Ovary (tissue), 3 donors: ENCODE data around the gene SPATA45.

Experiments used
- EP300 ChIP-seq: sonication (generic); formaldehyde crosslinking; IDR thresholded peaks from one replicate; pipeline ENCODE4 v1.6.1; 2017; ENCODE audit warnings: antibody characterized with exemption
- POLR2A ChIP-seq: fragments of 450-650 bp; IDR thresholded peaks from one replicate; pipeline ENCODE4 v1.6.1; 2017; ENCODE audit warnings: antibody characterized with exemption, mild to moderate bottlenecking, moderate library complexity
- TF ChIP-seq, protein P1 (sequence below), 3 donors: fragments of 450-650 bp in 2 of 3; fragments of 200-600 bp in 1 of 3; IDR thresholded peaks; one replicate each; pipeline versions ENCODE4 v1.5.1 to v1.8.0; 2016 to 2022; ENCODE audit warnings: antibody characterized with exemption in 3 of 3, mild to moderate bottlenecking in 1 of 3
- donor health status: DM: no; HTN: no; CAD: no.

DNA sequence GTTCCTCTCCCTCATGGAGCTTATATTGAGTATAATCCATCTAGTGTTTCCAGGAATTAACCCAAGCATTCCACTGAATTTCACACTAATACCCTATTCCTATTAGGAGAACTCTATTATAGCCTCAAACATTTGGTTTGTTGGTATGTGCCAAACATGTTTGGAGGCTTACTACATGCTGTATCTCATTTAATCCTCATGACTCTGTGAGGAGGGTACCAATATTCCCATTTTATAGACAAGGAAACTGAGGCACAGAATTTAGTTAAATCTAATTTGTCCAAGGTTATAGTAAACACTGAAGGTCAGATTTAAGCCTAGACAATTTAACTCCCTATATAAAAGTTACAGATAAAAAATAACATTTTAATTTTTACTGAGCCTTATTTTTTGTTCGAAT lies 19.7 kb upstream of the SPATA45 start:
- TF ChIP-seq, protein P1, sequence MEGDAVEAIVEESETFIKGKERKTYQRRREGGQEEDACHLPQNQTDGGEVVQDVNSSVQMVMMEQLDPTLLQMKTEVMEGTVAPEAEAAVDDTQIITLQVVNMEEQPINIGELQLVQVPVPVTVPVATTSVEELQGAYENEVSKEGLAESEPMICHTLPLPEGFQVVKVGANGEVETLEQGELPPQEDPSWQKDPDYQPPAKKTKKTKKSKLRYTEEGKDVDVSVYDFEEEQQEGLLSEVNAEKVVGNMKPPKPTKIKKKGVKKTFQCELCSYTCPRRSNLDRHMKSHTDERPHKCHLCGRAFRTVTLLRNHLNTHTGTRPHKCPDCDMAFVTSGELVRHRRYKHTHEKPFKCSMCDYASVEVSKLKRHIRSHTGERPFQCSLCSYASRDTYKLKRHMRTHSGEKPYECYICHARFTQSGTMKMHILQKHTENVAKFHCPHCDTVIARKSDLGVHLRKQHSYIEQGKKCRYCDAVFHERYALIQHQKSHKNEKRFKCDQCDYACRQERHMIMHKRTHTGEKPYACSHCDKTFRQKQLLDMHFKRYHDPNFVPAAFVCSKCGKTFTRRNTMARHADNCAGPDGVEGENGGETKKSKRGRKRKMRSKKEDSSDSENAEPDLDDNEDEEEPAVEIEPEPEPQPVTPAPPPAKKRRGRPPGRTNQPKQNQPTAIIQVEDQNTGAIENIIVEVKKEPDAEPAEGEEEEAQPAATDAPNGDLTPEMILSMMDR (IDR thresholded peaks at IDR 0.05), result no peak
- TF ChIP-seq POLR2A (no peak), EP300 (no peak)
